ENCODE results near the gene PAXIP1.

Gene PAXIP1

DNA sequence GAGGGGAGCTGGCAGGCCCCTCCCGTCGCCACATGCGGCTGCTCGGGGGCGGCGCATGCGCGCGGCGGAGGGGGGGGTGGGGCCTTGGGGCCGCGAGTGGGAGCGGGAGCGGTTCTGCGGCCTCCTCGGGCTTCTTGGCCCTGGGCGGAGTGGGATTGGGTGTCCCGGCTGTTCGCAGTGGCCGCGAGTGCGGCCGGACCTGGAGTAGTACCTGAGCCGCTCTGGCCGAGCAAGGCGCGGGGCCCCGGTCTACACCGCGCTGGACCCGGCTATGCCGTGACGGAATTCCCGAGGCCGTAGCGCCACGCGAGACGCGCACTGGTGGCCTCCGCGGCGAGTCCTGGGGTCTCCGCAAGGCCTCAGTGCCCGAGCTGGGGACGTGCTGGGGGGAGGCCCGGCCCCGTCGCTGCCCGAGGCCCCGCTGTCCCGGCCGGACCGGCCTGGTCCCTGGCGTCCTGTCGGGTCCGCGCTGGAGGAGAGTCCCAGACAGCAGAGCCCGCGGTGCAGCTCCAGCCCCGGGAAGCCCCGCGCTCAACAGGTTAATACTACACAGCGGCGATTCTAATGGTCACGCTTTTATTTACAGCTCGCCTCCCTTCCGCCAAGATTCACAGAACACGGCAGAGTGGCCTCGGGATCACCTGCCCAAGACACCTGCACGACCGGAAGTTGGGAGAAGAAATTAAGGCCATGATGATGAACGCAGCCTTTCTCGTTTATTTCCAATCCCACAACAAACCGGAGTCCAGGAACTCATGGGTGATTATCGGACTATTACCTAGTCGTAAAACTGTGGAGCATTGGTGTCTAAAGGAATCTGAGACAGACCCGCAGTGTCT is 671 bp upstream of the PAXIP1 start:
- peak; percentile 2 for DNase-seq (ENCODE audit: extremely low read depth, low read depth)
- H3K4me3 ChIP-seq (replicated peaks; ENCODE audit: low read depth, low read length) = peak overlapping the region; percentile 93
- TF ChIP-seq, protein P1, sequence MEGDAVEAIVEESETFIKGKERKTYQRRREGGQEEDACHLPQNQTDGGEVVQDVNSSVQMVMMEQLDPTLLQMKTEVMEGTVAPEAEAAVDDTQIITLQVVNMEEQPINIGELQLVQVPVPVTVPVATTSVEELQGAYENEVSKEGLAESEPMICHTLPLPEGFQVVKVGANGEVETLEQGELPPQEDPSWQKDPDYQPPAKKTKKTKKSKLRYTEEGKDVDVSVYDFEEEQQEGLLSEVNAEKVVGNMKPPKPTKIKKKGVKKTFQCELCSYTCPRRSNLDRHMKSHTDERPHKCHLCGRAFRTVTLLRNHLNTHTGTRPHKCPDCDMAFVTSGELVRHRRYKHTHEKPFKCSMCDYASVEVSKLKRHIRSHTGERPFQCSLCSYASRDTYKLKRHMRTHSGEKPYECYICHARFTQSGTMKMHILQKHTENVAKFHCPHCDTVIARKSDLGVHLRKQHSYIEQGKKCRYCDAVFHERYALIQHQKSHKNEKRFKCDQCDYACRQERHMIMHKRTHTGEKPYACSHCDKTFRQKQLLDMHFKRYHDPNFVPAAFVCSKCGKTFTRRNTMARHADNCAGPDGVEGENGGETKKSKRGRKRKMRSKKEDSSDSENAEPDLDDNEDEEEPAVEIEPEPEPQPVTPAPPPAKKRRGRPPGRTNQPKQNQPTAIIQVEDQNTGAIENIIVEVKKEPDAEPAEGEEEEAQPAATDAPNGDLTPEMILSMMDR (IDR thresholded peaks at IDR 0.05; ENCODE audit: low read depth, low read length, missing control alignments) = no peak

GRCh38 chr7:155002411-155003091 is 373 bp downstream of the PAXIP1 start:
- TF ChIP-seq, protein P1 (IDR thresholded peaks at IDR 0.05; ENCODE audit: low read depth, low read length, missing control alignments) = no peak
- DNase-seq (ENCODE audit: extremely low read depth, low read depth) = no peak
- peak overlapping the region; percentile 93 for H3K4me3 ChIP-seq (replicated peaks; ENCODE audit: low read depth, low read length)

DNA sequence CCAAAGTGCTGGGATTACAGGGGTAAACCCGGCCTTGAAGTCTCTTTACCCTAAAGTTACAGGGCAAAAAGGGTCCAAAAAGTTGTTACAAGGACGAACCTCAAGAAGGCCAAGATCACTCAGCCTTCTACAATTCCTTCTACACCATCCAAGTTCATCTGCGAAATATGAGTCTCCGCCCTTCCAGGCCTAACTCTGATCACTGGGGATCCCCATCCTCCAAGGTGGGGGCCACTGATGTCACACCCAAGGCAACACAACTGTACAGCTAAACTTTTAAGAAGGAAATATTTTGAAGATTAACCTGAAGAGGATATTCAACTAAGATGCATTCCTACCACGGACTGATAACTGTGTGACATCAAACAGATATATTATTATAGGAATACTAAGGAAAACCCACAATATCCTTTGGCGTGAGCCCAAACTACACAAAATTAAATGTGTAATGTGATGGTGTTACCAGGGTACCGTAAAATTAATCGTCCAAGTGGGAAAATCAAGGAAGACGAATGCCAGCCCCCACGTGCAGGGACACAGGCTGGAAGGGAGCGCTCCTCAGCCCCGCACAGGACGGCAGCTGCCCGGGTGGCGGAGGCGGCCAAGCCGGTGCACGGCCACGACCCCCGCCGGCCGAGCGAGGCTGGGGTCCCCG is 1.0 kb downstream of the PAXIP1 start:
- no peak for DNase-seq (ENCODE audit: extremely low read depth, low read depth)
- H3K4me3 ChIP-seq (replicated peaks; ENCODE audit: low read depth, low read length) = peak overlapping the region; percentile 93

GRCh38 chr7:155000795-155001194 is 2.1 kb downstream of the PAXIP1 start:
- TF ChIP-seq, protein P1 (IDR thresholded peaks at IDR 0.05; ENCODE audit: low read depth, low read length, missing control alignments) = no peak
- no peak overlapping the region for H3K4me3 ChIP-seq (replicated peaks; ENCODE audit: low read depth, low read length)
- DNase-seq (ENCODE audit: extremely low read depth, low read depth) = no peak

More for the DNA sequence above, 1.0 kb downstream of the PAXIP1 start:
- TF ChIP-seq, protein P1 (IDR thresholded peaks at IDR 0.05; ENCODE audit: low read depth, low read length, missing control alignments) = no peak

GRCh38 chr7:154998481-154998880 is 4.4 kb downstream of the PAXIP1 start:
- TF ChIP-seq, protein P1 (IDR thresholded peaks at IDR 0.05; ENCODE audit: low read depth, low read length, missing control alignments) = no peak
- DNase-seq (ENCODE audit: extremely low read depth, low read depth) = no peak
- H3K4me3 ChIP-seq (replicated peaks; ENCODE audit: low read depth, low read length) = no peak overlapping the region

GRCh38 chr7:154997840-154998370 is 5.0 kb downstream of the PAXIP1 start:
- H3K4me3 ChIP-seq (replicated peaks; ENCODE audit: low read depth, low read length) = no peak overlapping the region
- no peak for DNase-seq (ENCODE audit: extremely low read depth, low read depth)
- TF ChIP-seq, protein P1 (IDR thresholded peaks at IDR 0.05; ENCODE audit: low read depth, low read length, missing control alignments) = no peak

All from HFF-Myc (cell line).